Skeletal muscle satellite cell (primary cell): ENCODE results near the gene PRSS8.
"Not testable (repeated sequence)": the region's sequence is repeated elsewhere in the genome, so short reads cannot be mapped to it uniquely, and the experiment has no call there.

Experiments
- H3K27me3 ChIP-seq: 2 replicates; pipeline ENCODE4 v1.7.0; 2013; ENCODE audit warnings: low read length; ENCODE audit not compliant: control insufficient read depth, insufficient read depth
- H3K36me3 ChIP-seq: 2 replicates; pipeline ENCODE4 v1.7.0; 2013; ENCODE audit warnings: mild to moderate bottlenecking, control low read depth, low read length; ENCODE audit not compliant: insufficient read depth
- H3K4me1 ChIP-seq: 2 replicates; pipeline ENCODE4 v1.7.0; 2013; ENCODE audit warnings: low read length; ENCODE audit not compliant: control insufficient read depth, insufficient read depth
- H3K4me2 ChIP-seq: 2 replicates; pipeline ENCODE4 v1.7.0; 2013; ENCODE audit warnings: mild to moderate bottlenecking, low read length
- H3K4me3 ChIP-seq: 2 replicates; pipeline ENCODE4 v1.7.0; 2013; ENCODE audit warnings: low read length
- H3K9ac ChIP-seq: 2 replicates; pipeline ENCODE4 v1.7.0; 2013; ENCODE audit warnings: mild to moderate bottlenecking, low read depth, low read length, moderate library complexity
- H3K9me3 ChIP-seq: replicated peaks from 2 replicates; pipeline ENCODE4 v1.7.0; 2013; ENCODE audit warnings: mild to moderate bottlenecking, control low read depth, low read length

PRSS8 gene

GRCh38 chr16:31143011-31143693 is 7.6 kb upstream of the PRSS8 start:
- peaks cover 26% of the 10 kb centered on the region for H3K27me3 ChIP-seq
- H3K4me3 ChIP-seq: peak overlapping the region; percentile 71
- peak overlapping the region; percentile 73 for H3K9ac ChIP-seq
- peak overlapping the region; percentile 95 for H3K4me2 ChIP-seq
- H3K4me1 ChIP-seq: peaks cover 26% of the 10 kb centered on the region
- H3K9me3 ChIP-seq: no peaks in the 10 kb centered on the region
- no peaks in the 10 kb centered on the region for H3K36me3 ChIP-seq

DNA sequence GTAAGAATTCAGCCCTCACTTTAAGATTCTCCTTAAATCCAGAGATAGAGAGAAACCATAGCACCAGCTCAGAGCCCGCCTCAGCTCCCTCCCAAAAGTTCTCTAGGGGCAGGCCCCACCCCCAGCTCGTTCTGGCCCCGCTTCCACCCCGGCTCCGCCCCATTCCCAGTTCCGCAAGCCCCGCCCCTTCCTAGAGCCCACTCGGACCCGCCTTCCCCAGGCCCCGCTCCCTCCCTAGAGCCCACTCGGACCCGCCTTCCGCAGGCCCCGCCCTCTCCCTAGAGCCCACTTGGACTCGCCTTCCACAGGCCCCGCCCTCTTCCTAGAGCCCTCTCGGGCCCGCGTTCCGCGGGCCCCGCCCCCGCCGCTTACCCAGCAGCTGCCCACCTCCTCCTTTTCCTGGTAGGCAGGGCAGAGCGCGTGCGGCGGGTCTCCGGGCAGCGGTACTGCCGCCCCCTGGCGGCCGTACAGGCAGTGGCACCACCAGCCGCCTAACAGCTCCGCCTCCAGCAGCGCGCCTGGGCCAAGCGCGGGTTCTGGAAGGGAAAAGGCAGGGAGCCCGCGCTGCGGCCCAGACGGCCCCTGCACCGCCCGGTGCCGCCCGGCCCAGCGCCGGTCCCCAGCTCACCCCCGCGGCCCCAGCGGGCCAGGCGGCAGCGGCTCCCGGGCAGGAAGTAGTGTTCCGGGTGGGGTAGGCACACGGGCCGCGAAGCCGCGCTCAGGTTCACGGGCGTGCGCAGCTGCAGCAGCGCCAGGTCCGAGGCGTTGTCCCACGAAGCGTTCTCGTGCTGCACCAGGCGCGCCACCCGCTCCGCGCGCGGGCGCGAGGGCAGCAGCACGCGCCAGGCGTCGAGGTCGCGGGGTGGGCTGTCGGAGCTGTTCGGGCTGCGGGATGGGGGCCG is 6.8 kb upstream of the PRSS8 start:
- Histone ChIP-seq H3K4me1 (peaks cover 27% of the 10 kb centered on the region), H3K36me3 (no peaks in the 10 kb centered on the region), H3K4me3 (peak overlapping the region; percentile 71), H3K9ac (peak overlapping the region; percentile 73), H3K4me2 (peak overlapping the region; percentile 95), H3K27me3 (peaks cover 18% of the 10 kb centered on the region), H3K9me3 (no peaks in the 10 kb centered on the region)

GRCh38 chr16:31141489-31142108 is 6.1 kb upstream of the PRSS8 start:
- H3K27me3 ChIP-seq: peaks cover 11% of the 10 kb centered on the region
- peak overlapping the region; percentile 75 for H3K4me2 ChIP-seq
- no peaks in the 10 kb centered on the region for H3K36me3 ChIP-seq
- H3K9ac ChIP-seq: peak overlapping the region; percentile 44
- no peaks in the 10 kb centered on the region for H3K9me3 ChIP-seq
- peak overlapping the region; percentile 46 for H3K4me3 ChIP-seq
- H3K4me1 ChIP-seq: peaks cover 27% of the 10 kb centered on the region

- H3K27me3 ChIP-seq, H3K9ac ChIP-seq, H3K9me3 ChIP-seq, H3K36me3 ChIP-seq: not testable (repeated sequence)
- H3K4me3 ChIP-seq: peak overlapping the region; percentile 46
- peaks cover 27% of the 10 kb centered on the region for H3K4me1 ChIP-seq
- H3K4me2 ChIP-seq: peak overlapping the region; percentile 75
These were observed 5.5 kb upstream of the PRSS8 start for GRCh38 chr16:31141071-31141469.

- H3K4me3 ChIP-seq: no peak overlapping the region
- H3K36me3 ChIP-seq: no peaks in the 10 kb centered on the region
- H3K27me3 ChIP-seq: no peaks in the 10 kb centered on the region
- no peak overlapping the region for H3K9ac ChIP-seq
- H3K4me2 ChIP-seq: peak overlapping the region; percentile 28
- no peaks in the 10 kb centered on the region for H3K9me3 ChIP-seq
- peaks cover 30% of the 10 kb centered on the region for H3K4me1 ChIP-seq
These were observed 3.4 kb upstream of the PRSS8 start for GRCh38 chr16:31138621-31139578.

DNA sequence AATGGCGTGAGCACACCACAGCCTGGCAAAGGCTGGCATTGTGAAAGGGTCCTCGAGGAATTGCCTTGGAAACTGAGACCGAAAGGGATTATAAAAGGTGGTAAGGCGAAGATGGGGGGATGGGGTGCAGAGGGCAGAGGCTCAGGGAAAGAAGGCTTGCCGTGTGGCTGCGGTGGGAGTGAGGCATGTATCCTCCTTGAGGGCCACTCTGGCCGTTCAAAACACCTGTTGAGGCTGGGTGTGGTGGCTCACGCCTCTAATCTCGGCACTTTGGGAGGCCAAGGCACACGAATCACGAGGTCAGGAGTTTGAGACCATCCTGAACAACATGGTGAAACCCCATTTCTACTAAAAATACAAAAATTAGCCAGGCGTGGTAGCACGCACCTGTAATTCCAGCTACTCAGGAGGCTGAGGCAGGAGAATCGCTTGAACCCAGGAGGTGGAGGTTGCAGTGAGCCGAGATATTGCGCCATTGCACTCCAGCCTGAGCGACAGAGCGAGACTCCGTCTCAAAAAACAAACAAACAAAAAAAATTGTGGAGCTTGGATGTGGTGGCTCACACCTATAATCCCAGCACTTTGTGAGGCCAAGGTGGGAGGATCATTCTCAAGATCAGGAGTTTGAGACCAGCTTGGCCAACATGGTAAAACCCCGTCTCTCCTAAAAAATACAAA is 1.4 kb upstream of the PRSS8 start:
- H3K27me3 ChIP-seq, H3K36me3 ChIP-seq, H3K4me3 ChIP-seq, H3K9ac ChIP-seq, H3K4me2 ChIP-seq, H3K9me3 ChIP-seq: not testable (repeated sequence)
- H3K4me1 ChIP-seq: peaks cover 26% of the 10 kb centered on the region

- no peak overlapping the region for H3K4me3 ChIP-seq
- H3K4me2 ChIP-seq: no peak overlapping the region
- H3K9ac ChIP-seq: no peak overlapping the region
- H3K27me3 ChIP-seq: no peaks in the 10 kb centered on the region
- H3K4me1 ChIP-seq: peaks cover 19% of the 10 kb centered on the region
- H3K36me3 ChIP-seq: peaks cover 6% of the 10 kb centered on the region
- no peaks in the 10 kb centered on the region for H3K9me3 ChIP-seq
These were observed 748 bp upstream of the PRSS8 start for GRCh38 chr16:31136287-31136662.

DNA sequence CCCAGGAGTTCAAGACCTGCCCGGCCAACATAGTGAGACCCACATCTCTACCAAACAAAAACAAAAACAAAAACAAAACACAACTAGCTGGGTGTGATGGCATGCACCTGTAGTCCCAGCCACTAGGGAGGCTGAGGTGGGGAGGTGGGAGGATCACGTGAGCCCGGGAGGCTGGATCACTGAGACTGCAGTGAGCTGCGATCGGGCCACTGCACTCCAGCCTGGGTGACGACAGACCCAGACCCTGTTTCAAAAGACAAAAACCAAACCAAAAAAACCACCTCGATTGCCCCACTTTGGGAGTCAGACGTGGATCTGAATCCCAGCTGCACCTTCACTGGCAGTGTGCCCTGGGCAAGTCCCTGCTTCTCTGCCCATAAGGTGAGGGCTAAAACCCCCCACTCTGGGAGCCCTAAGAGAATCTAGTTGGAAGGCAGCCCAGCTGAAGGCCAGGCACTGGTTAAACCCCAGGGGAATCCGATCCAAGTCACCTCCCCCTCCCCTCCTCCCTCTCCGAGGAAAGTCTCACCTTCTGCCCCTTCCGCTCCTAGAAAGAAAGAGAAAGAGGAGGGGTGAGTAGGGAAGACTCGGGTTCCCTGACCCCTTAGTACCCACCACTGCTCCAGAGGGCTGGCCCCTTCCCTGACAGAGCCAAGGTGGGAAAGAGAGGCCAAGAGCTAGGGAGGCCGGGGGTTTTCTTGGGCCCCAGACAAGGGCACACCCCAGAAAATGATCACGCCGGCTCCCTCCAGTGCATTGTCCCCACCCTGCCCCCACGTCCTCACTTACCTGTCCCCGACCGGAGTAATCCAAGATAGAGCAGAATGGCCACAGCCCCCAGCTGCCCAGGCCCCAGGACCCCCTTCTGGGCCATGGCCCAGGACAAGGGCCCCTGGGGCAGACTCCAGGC is 647 bp downstream of the PRSS8 start:
- no peak overlapping the region for H3K4me3 ChIP-seq
- no peak overlapping the region for H3K4me2 ChIP-seq
- peaks cover 20% of the 10 kb centered on the region for H3K4me1 ChIP-seq
- H3K36me3 ChIP-seq: peaks cover 6% of the 10 kb centered on the region
- no peaks in the 10 kb centered on the region for H3K9me3 ChIP-seq
- H3K9ac ChIP-seq: no peak overlapping the region
- H3K27me3 ChIP-seq: no peaks in the 10 kb centered on the region

DNA sequence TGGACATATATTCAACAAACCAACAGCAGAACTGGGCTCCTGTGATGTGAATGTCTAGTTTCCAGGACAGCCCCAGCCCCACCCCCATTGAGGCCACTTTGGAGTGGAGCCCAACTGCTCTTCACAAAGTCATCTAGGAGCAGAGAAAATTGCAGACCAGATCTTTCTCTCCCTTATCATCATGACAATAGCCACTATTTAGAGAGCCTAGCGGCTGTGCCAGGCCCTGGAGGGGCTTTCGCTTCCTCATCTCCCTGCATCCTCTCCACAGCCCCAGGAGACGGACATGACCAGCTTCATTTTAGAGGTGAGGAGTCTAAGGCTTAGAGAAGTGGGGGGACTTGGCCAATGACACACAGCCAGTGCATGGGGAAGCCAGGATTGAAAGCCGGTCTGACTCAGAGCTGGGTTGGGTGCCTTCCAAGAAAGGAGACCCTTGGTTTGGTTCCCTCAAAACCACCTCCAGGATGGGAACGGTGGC is 1.4 kb downstream of the PRSS8 start:
- no peaks in the 10 kb centered on the region for H3K27me3 ChIP-seq
- no peaks in the 10 kb centered on the region for H3K9me3 ChIP-seq
- peaks cover 25% of the 10 kb centered on the region for H3K4me1 ChIP-seq
- no peak overlapping the region for H3K4me3 ChIP-seq
- no peak overlapping the region for H3K4me2 ChIP-seq
- peaks cover 6% of the 10 kb centered on the region for H3K36me3 ChIP-seq
- H3K9ac ChIP-seq: no peak overlapping the region

GRCh38 chr16:31133046-31133501 is 2.5 kb downstream of the PRSS8 start:
- Histone ChIP-seq H3K9me3 (no peaks in the 10 kb centered on the region), H3K4me3 (no peak overlapping the region), H3K4me2 (no peak overlapping the region), H3K4me1 (peaks cover 18% of the 10 kb centered on the region), H3K36me3 (peaks cover 6% of the 10 kb centered on the region), H3K9ac (no peak overlapping the region), H3K27me3 (no peaks in the 10 kb centered on the region)
